OCI-M2 (cell line): ENCODE results near the gene UNC119.

Source experiments
- DNase-seq: peaks from one replicate; lab custom pipeline; 2025; ENCODE audit not compliant: unreplicated experiment; lab: John Stamatoyannopoulos, UW

Gene UNC119

DNA sequence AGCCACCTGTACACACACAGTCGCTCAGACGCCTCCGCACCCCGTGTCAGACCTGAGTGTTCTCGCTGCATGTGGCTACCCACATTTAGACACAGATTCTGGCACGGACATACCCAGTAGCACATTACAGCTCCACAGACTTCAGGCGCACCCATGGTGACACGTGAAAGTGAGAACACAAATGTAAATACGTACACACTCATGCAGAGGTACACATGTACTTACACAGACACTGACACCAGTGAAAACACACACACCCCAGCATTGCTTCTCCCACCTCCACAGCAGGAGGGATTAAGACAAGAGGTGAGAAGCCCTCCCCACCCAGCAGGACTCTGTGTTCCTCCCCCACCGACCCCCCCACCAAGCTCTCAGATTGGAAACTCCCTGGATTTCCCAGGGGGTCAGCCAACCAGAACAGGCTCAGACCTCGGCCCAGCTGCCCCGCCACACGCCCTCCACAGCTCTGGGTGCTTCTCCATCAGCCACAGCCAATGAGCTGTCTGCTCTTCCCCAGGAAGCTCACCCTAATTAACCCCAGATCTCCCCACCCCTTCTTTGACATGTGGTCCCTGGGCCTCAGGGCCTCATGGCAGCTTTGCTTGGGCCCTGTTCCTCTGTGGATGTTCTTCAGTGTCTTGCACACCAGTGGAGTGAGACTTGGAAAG lies 51.6 kb downstream of the UNC119 start:
- no peak for DNase-seq

DNA sequence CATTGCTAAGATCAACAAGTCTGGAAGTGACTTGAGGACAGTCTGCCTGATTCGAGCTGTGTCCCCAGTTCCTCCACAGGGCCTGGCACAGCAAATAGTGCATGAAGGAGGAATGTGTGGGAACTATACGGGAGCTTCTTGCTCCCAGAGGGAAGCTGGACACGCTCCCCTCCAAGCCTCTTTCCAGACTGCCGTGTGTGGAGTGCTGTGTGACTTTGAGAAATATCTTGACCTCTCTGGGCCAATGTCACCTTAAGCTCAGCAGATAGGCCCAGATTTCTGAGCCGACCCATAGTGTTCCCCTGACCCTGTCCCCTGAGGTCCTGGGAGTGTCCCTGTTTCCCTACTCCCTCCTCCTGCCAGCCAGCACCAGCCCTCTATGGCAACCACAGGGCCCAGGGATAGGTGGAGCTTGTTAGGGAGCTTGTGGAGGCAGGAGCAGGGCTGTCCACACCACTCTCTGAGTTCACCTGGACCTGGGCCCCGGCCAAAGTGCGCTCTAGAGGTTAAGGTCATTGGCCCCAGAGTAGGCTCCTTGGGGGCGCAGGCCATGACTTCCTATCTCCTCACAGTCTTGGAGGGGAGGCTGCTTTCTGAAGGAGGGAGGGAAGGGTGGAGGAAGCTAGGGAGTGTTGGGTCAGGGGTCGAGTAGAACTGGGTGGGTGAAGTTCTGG lies 52.6 kb downstream of the UNC119 start:
- no peak for DNase-seq

DNA sequence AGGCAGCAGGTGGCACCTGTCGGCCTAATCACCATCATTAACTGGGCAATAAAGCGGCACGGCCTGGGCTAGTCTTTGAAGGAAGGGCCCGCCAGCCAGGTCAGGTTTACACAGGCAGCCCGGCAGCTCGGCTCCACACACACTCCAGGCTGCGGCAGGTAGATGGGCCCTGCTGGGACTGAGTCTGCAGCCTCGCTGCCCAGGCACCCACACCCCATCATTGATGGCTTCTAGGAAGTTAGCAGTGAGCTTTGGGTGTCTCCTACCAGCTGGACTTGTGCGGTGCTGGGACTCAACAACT lies 53.1 kb downstream of the UNC119 start:
- no peak for DNase-seq

DNA sequence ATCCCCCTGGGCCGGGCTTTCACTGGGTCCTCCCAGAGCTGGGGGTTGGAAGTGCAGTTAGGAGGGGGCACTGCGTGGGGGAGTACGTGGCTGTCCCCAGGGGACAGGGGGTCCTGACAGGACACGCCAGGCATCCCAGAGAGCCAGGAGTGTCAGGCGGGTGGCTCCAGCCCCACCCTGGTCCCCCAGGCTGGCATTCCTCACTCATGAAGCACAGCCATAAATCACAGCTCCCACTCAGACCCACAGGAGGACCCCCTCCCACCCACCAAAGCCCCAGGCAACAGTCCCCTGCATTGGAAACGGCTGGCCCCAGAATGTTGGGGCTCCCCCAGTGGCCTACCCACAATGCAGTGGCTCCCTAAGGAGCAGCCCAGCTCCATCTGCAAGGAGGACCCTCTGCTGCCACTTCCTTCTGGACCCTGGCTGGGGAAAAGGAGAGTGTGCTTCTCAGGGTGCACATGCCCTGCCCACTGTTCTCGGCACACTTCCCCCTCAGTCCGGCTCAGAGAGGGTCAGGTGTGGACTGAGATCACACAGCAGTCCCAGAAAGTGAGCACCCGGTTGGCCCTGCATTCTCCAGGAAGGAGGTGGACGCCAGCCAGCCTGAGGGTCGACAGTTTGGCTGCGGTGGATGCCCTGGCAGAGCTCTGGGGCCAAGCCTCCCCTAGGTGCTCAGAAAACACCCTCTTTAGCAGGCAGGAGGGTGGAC lies 53.6 kb downstream of the UNC119 start:
- no peak for DNase-seq

DNA sequence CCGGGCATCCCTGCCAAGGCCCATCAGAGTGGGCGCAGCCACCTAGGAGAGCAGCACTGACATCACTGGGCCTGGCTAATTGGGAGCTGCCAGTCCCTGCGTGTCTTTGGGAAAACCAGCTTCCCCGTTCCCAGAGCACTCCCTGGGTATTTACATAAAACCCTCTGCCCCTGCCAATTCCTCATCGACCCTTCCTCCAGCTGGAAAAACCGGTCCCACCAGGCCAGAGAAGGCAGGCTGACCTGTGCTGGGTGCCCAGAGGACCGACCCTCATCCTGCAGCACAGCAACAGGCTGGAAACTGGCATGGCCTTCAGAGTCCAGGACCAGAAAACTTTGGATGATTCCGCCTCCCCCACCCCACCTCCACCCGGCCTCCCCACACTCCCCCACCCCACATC lies 54.5 kb downstream of the UNC119 start:
- no peak for DNase-seq
